Ovary (tissue), 9 donors: ENCODE measurements around the gene RBM20. TPM values are rescaled to one million over a fixed set of nuclear protein-coding genes. Genes with fewer than 3 reads are reported as not detected.

Source experiments
- DNase-seq, 5 donors: peaks; one replicate each; pipeline ENCODE4 v3.0.0-alpha.2; 2019 to 2020
- H3K27ac ChIP-seq, 2 donors: fragments of 200-600 bp; one replicate each; pipeline versions ENCODE4 v1.5.1 to v1.8.0; 2019 to 2022
- H3K27me3 ChIP-seq: fragments of 200-600 bp; one replicate; pipeline ENCODE4 v1.8.0; 2022
- H3K36me3 ChIP-seq: fragments of 200-600 bp; sonication (generic); one replicate; pipeline ENCODE4 v1.5.1; 2019
- H3K4me1 ChIP-seq: one replicate; pipeline ENCODE4 v1.8.1; 2013; ENCODE audit warnings: mild to moderate bottlenecking, moderate library complexity; ENCODE audit not compliant: insufficient read depth
- H3K4me3 ChIP-seq: fragments of 200-600 bp; sonication (generic); one replicate; pipeline ENCODE4 v1.5.1; 2017
- H3K9me3 ChIP-seq, 2 donors: fragments of 200-600 bp in 1 of 2; sonication (generic) in 1 of 2; one replicate each; pipeline versions ENCODE4 v1.5.1 to v1.8.1; 2013 to 2019; ENCODE audit warnings: mild to moderate bottlenecking in 1 of 2, moderate library complexity in 1 of 2
- EP300 ChIP-seq: sonication (generic); formaldehyde crosslinking; IDR thresholded peaks from one replicate; pipeline ENCODE4 v1.6.1; 2017; ENCODE audit warnings: antibody characterized with exemption
- POLR2A ChIP-seq: fragments of 450-650 bp; IDR thresholded peaks from one replicate; pipeline ENCODE4 v1.6.1; 2017; ENCODE audit warnings: antibody characterized with exemption, mild to moderate bottlenecking, moderate library complexity
- WGBS, 3 donors: extraction: QIAGEN DNeasy Blood & Tissue Kit in 1 of 3; methylation state at CpG; one replicate each; pipeline versions ENCODE4 v1.1.5 to v1.1.7; 2013 to 2017; 5-methylcytosine and 5-hydroxymethylcytosine counted together
- intact Hi-C, 4 donors: fragments of 100-400 bp; cut with DNase I; formaldehyde crosslinking; loops; one replicate each; pipeline versions ENCODE4 v1.11.0 to v1.15.1; 2022 to 2023
- polyA plus RNA-seq, 2 donors: library from polyadenylated mRNA; stranded (reverse); fragments of 200-250 nt in 1 of 2; fragments of 350-450 nt in 1 of 2; fragmentation: Illumina TruSeq in 1 of 2; extraction: RNeasy Lipid Tissue Mini Kit (QIAGEN cat#74804) in 1 of 2; gene quantifications; one replicate each; pipeline ENCODE4 v1.2.3, GENCODE V29; 2013 to 2014
- total RNA-seq, 7 donors: library from RNA; depleted of rRNA in 2 of 7; stranded (reverse); fragments of >200 nt in 2 of 7; fragmentation: NEBNext Ultra II Directional in 3 of 7; extraction: Animal tissue kit (Norgen Biotek cat#: 25700) in 3 of 7; gene quantifications; one replicate each; pipeline versions ENCODE4 v1.1.0 to v1.2.4, GENCODE V29; 2016 to 2023
- TF ChIP-seq, protein P1 (sequence below), 3 donors: fragments of 450-650 bp in 2 of 3; fragments of 200-600 bp in 1 of 3; IDR thresholded peaks; one replicate each; pipeline versions ENCODE4 v1.5.1 to v1.8.0; 2016 to 2022; ENCODE audit warnings: antibody characterized with exemption in 3 of 3, mild to moderate bottlenecking in 1 of 3
- donor health status: DM: no; HTN: no; CAD: no; lungs with moderate emphysema.
- donor health status: DM: no; HTN: no; CAD: no.
- donor health status: Bipolar disorder and iron deficiency.
- donor health status: DM: yes; HTN: yes; CAD: no.
- donor health status: DM: no; HTN: no; CAD: no.
- donor health status: DM: yes; HTN: yes; CAD: no.

The RBM20 gene
- total and polyA plus RNA-seq, 9 donors = 0.96 to 4.9 (median 3.6) TPM

DNA sequence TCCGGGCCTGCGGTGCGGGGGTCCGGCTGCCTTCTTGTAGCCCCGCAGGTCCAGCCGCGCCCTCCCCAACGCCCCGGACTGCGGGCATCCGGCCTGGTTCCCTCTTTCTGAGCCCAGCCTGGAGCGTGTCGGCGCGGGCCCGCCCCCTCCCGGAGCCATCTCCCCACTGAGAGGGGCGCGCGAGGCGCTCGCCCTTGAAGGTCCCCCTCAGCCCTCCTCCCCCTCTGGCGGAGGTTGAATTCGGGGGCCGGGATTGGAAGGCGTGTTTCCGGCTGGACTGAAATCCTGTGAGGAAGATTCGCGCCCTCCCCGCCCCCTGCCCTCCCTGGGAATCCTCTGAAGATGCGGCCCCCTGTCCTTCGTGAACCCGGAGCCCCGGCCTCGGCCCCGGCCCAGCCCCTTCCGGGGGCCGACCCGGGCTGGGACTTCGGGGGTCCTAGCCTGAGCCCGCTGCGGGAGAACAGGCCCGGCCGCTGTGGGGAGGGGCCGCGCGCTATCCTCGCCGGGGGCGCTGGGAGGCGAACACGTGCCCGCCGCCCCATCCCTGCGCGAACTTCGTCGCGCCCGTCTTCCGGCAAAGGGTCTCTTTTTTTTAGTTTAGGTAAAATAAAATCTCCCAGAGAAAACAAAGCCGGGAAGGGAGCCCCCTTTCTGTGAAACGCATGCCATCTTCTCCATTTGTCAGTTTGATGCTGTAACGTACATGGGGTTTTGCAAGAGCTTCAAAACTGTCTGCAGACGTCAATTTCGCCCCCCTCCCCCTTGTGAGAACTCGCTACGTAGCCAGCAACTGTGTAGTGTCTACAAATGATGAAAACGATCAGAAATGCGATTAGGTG, 228.2 kb downstream of the RBM20 start:
- peaks cover 8% of the 10 kb centered on the region for H3K4me1 ChIP-seq
- intact Hi-C loops = loop anchor here in 2 of 4 donors (5.0 kb wide), 2 partner anchors 35 to 50 kb away; no protein-coding TSS in a partner anchor
- H3K27me3 ChIP-seq = no peaks in the 10 kb centered on the region
- 0 to 1% (median 1%) methylated on average over 58 to 70 of the region's 70 CpGs for WGBS, 3 donors
- TF ChIP-seq POLR2A (no peak), EP300 (no peak)
- TF ChIP-seq, protein P1, sequence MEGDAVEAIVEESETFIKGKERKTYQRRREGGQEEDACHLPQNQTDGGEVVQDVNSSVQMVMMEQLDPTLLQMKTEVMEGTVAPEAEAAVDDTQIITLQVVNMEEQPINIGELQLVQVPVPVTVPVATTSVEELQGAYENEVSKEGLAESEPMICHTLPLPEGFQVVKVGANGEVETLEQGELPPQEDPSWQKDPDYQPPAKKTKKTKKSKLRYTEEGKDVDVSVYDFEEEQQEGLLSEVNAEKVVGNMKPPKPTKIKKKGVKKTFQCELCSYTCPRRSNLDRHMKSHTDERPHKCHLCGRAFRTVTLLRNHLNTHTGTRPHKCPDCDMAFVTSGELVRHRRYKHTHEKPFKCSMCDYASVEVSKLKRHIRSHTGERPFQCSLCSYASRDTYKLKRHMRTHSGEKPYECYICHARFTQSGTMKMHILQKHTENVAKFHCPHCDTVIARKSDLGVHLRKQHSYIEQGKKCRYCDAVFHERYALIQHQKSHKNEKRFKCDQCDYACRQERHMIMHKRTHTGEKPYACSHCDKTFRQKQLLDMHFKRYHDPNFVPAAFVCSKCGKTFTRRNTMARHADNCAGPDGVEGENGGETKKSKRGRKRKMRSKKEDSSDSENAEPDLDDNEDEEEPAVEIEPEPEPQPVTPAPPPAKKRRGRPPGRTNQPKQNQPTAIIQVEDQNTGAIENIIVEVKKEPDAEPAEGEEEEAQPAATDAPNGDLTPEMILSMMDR (IDR thresholded peaks at IDR 0.05) = no peak
- no peaks in the 10 kb centered on the region for H3K9me3 ChIP-seq
- H3K4me3 ChIP-seq = peak overlapping the region; percentile 95
- peak overlapping the region; percentile 93 to 99 for H3K27ac ChIP-seq
- H3K36me3 ChIP-seq = no peaks in the 10 kb centered on the region
- peak; percentile 69 to 83 (median 82) for DNase-seq

DNA sequence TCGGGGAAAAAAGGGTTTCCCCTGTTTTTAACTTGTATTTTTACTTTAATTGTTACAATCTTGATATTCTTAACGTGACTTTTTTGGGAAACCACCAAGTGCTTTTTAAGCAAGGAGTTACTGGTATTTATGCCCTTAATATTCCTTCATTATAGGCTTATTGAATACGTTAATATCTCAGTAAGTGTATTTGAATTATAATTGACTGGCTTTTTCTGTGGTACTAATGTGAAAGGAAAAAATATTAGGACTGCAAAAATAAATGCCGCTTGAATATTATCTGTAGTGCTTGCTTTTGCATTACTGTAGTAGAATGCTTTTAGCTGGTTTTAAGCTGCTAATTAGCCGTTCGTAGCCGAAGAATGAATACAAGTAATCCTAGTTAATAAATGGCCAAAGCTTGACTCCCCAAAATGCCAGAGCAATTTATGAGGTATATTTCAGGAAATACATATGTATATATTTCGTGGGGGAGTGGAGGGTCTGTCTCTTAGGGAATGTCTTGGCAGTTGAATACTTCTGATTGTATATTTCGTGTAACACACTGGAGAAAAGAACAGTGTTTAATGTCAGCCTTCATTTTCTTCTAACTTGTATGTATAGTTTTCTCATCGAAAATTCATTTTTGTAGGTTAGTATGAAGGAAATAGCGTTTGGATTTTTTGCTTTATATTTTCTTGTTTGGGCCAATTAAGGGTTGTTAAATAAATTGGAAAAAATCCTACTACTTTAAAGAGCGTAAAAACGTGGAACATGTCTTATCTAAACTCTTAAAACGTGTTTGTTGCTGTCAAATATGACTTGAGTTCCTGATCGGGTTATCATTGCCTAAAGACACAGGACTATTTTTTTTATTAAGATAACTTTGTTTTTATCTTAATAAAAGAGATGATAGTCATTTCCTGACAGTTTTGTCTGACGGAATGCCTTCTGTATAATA, 229.1 kb downstream of the RBM20 start:
- Histone ChIP-seq H3K4me3 (peak overlapping the region; percentile 95), H3K27me3 (no peaks in the 10 kb centered on the region), H3K9me3 (no peaks in the 10 kb centered on the region), H3K4me1 (peaks cover 8% of the 10 kb centered on the region), H3K36me3 (no peaks in the 10 kb centered on the region), H3K27ac (peak overlapping the region; percentile 93 to 99)
- intact Hi-C loops = loop anchor here in 2 of 4 donors (5.0 kb wide), 2 partner anchors 36 to 51 kb away; no protein-coding TSS in a partner anchor
- TF ChIP-seq, protein P1 (IDR thresholded peaks at IDR 0.05) = no peak
- no peak for TF ChIP-seq POLR2A
- TF ChIP-seq EP300 = no peak
- WGBS, 3 donors = 1% methylated on average over 16 of the region's 16 CpGs
- DNase-seq = no peak

DNA sequence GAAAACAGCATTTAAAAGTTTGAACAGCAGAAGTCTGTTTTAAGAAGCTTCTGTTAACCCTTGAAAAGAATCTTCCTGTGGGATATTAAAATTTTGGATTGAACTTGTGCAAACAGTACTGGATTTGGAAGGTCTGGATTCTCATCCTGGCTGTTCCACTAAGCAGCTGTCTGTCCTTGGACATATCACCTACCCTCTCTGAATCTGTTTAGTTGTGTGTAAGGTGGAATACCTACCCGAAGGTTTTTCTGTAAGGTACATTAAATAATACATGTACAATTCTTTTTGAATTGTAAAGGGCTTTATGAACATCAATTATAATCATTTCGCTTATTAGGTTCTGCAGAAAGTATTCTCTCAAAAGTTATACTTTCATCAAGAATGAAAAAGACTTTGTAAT, 229.8 kb downstream of the RBM20 start:
- Histone ChIP-seq H3K27ac (peak overlapping the region in 1 of 2 donors; percentile 99), H3K36me3 (no peaks in the 10 kb centered on the region), H3K27me3 (no peaks in the 10 kb centered on the region), H3K9me3 (no peaks in the 10 kb centered on the region), H3K4me1 (peaks cover 8% of the 10 kb centered on the region), H3K4me3 (peak overlapping the region; percentile 95)
- intact Hi-C loops = loop anchor here in 2 of 4 donors (5.0 kb wide), 2 partner anchors 37 to 52 kb away; no protein-coding TSS in a partner anchor
- TF ChIP-seq, protein P1 (IDR thresholded peaks at IDR 0.05) = no peak
- TF ChIP-seq POLR2A (no peak), EP300 (no peak)
- WGBS, 3 donors = 18 to 25% (median 20%) methylated on average over 2 of the region's 2 CpGs
- DNase-seq = no peak

DNA sequence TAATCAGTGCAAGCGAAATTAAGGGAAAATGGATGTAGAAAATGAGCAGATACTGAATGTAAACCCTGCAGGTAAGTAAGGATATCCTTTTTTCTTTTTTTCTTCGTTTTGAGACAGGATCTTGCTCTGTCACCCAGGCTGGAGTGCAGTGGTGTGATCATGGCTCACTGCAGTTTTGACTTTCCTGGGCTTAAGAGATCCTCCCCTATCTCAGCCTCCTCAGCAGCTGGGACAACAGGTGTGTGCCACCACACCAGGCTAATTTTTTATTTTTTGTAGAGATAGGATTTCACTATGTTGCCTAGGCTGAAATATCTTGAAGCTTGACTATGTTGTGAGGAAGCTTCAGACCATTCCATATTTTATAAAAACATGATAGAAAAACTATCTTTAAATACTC, 231.9 kb downstream of the RBM20 start:
- Histone ChIP-seq H3K4me1 (peaks cover 1% of the 10 kb centered on the region), H3K27ac (no peak overlapping the region), H3K9me3 (no peaks in the 10 kb centered on the region), H3K4me3 (no peak overlapping the region), H3K27me3 (no peaks in the 10 kb centered on the region), H3K36me3 (no peaks in the 10 kb centered on the region)
- TF ChIP-seq POLR2A (no peak), EP300 (no peak)
- TF ChIP-seq, protein P1 (IDR thresholded peaks at IDR 0.05) = no peak
- no peak for DNase-seq
- 58 to 66% (median 64%) methylated on average over 2 of the region's 2 CpGs for WGBS, 3 donors
- intact Hi-C loops = no loop called here
